ENCODE results near the gene RXRG.

DNA sequence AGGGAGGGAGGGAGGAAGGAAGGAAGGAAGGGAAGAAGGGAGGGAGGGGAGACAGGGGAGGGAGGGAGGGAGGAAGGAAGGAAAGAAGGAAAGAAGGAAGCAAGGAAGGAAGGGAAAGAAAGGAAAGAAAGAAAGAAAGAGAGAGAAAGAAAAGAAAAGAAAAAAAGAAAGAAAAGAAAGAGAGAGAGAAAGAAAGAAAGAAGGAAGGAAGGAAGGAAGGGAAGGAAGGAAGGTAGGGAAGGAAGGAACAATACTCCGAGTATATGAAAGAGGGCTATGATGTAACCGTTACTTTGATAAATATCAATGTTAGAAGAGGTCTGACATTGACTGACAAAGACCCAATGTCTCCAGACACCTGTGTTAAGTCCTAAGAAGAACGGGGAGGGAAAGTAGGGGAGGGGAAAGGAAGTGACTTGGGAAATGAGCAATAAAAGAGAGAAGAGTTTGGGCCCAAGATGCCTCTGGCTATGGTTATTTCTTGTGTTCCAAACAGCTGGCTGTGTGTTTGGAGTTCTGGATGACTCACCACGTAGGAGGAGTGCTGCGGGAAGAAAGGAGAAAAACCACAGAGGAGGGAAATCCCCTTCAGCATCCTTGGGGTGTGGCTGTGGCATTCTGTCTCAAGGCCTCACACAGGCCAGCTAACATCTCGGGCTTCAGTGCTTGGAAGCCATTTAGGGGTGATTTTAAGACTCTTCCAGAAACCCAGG is 37.0 kb upstream of the RXRG start:
- TF ChIP-seq, protein P1, sequence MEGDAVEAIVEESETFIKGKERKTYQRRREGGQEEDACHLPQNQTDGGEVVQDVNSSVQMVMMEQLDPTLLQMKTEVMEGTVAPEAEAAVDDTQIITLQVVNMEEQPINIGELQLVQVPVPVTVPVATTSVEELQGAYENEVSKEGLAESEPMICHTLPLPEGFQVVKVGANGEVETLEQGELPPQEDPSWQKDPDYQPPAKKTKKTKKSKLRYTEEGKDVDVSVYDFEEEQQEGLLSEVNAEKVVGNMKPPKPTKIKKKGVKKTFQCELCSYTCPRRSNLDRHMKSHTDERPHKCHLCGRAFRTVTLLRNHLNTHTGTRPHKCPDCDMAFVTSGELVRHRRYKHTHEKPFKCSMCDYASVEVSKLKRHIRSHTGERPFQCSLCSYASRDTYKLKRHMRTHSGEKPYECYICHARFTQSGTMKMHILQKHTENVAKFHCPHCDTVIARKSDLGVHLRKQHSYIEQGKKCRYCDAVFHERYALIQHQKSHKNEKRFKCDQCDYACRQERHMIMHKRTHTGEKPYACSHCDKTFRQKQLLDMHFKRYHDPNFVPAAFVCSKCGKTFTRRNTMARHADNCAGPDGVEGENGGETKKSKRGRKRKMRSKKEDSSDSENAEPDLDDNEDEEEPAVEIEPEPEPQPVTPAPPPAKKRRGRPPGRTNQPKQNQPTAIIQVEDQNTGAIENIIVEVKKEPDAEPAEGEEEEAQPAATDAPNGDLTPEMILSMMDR (conservative IDR thresholded peaks at IDR 0.05 in 1 of 2, IDR thresholded peaks at IDR 0.05 in 1 of 2; ENCODE audit: extremely low read depth in 1 of 2, insufficient read depth in 1 of 2, low read depth in 1 of 2, low read length in 2 of 2), result no peak
- TF ChIP-seq EZH2 (IDR thresholded peaks at IDR 0.05; ENCODE audit: borderline replicate concordance, low read length), result no peak

All from mammary epithelial cell (primary cell).